Ovary (tissue), 9 donors: ENCODE data around the gene WNT2. TPM values are rescaled to one million over a fixed set of nuclear protein-coding genes. Genes with fewer than 3 reads are reported as not detected.

Source experiments
- DNase-seq, 5 donors: peaks; one replicate each; pipeline ENCODE4 v3.0.0-alpha.2; 2019 to 2020
- H3K27ac ChIP-seq, 2 donors: fragments of 200-600 bp; one replicate each; pipeline versions ENCODE4 v1.5.1 to v1.8.0; 2019 to 2022
- H3K27me3 ChIP-seq: fragments of 200-600 bp; one replicate; pipeline ENCODE4 v1.8.0; 2022
- H3K36me3 ChIP-seq: fragments of 200-600 bp; sonication (generic); one replicate; pipeline ENCODE4 v1.5.1; 2019
- H3K4me1 ChIP-seq: one replicate; pipeline ENCODE4 v1.8.1; 2013; ENCODE audit warnings: mild to moderate bottlenecking, moderate library complexity; ENCODE audit not compliant: insufficient read depth
- H3K4me3 ChIP-seq: fragments of 200-600 bp; sonication (generic); one replicate; pipeline ENCODE4 v1.5.1; 2017
- H3K9me3 ChIP-seq, 2 donors: fragments of 200-600 bp in 1 of 2; sonication (generic) in 1 of 2; one replicate each; pipeline versions ENCODE4 v1.5.1 to v1.8.1; 2013 to 2019; ENCODE audit warnings: mild to moderate bottlenecking in 1 of 2, moderate library complexity in 1 of 2
- EP300 ChIP-seq: sonication (generic); formaldehyde crosslinking; IDR thresholded peaks from one replicate; pipeline ENCODE4 v1.6.1; 2017; ENCODE audit warnings: antibody characterized with exemption
- POLR2A ChIP-seq: fragments of 450-650 bp; IDR thresholded peaks from one replicate; pipeline ENCODE4 v1.6.1; 2017; ENCODE audit warnings: antibody characterized with exemption, mild to moderate bottlenecking, moderate library complexity
- WGBS, 3 donors: extraction: QIAGEN DNeasy Blood & Tissue Kit in 1 of 3; methylation state at CpG; one replicate each; pipeline versions ENCODE4 v1.1.5 to v1.1.7; 2013 to 2017; 5-methylcytosine and 5-hydroxymethylcytosine counted together
- intact Hi-C, 4 donors: fragments of 100-400 bp; cut with DNase I; formaldehyde crosslinking; loops; one replicate each; pipeline versions ENCODE4 v1.11.0 to v1.15.1; 2022 to 2023
- polyA plus RNA-seq, 2 donors: library from polyadenylated mRNA; stranded (reverse); fragments of 200-250 nt in 1 of 2; fragments of 350-450 nt in 1 of 2; fragmentation: Illumina TruSeq in 1 of 2; extraction: RNeasy Lipid Tissue Mini Kit (QIAGEN cat#74804) in 1 of 2; gene quantifications; one replicate each; pipeline ENCODE4 v1.2.3, GENCODE V29; 2013 to 2014
- total RNA-seq, 7 donors: library from RNA; depleted of rRNA in 2 of 7; stranded (reverse); fragments of >200 nt in 2 of 7; fragmentation: NEBNext Ultra II Directional in 3 of 7; extraction: Animal tissue kit (Norgen Biotek cat#: 25700) in 3 of 7; gene quantifications; one replicate each; pipeline versions ENCODE4 v1.1.0 to v1.2.4, GENCODE V29; 2016 to 2023
- TF ChIP-seq, protein P1 (sequence below), 3 donors: fragments of 450-650 bp in 2 of 3; fragments of 200-600 bp in 1 of 3; IDR thresholded peaks; one replicate each; pipeline versions ENCODE4 v1.5.1 to v1.8.0; 2016 to 2022; ENCODE audit warnings: antibody characterized with exemption in 3 of 3, mild to moderate bottlenecking in 1 of 3
- donor health status: DM: no; HTN: no; CAD: no; lungs with moderate emphysema.
- donor health status: DM: no; HTN: no; CAD: no.
- donor health status: Bipolar disorder and iron deficiency.
- donor health status: DM: yes; HTN: yes; CAD: no.
- donor health status: DM: no; HTN: no; CAD: no.
- donor health status: DM: yes; HTN: yes; CAD: no.

WNT2 gene
- total and polyA plus RNA-seq, 9 donors: 0.17 to 2.1 (median 0.45) TPM; not detected in 2

DNA sequence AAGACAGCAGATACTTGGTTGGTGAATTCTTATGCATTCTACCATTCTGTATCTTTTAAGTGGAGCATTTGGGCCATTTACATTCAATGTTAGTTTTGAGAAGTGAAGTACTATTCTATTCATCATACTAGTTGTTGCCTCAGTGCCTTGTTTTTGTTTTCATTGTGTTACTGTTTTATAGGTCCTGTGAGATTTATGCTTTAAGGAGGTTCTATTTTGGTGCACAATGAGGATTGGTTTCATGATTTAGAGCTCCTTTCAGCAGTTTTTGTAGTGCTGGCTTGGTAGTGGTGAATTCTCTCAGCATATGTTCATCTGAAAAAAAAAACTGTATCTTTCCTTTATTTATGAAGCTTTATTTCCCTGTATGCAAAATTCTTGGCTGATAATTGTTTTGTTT is 23.3 kb upstream of the WNT2 start:
- Histone ChIP-seq H3K27me3 (no peaks in the 10 kb centered on the region), H3K4me3 (no peak overlapping the region), H3K4me1 (no peaks in the 10 kb centered on the region), H3K27ac (no peak overlapping the region), H3K9me3 (no peaks in the 10 kb centered on the region), H3K36me3 (no peaks in the 10 kb centered on the region)
- intact Hi-C loops: no loop called here
- TF ChIP-seq POLR2A (no peak), EP300 (no peak)
- TF ChIP-seq, protein P1, sequence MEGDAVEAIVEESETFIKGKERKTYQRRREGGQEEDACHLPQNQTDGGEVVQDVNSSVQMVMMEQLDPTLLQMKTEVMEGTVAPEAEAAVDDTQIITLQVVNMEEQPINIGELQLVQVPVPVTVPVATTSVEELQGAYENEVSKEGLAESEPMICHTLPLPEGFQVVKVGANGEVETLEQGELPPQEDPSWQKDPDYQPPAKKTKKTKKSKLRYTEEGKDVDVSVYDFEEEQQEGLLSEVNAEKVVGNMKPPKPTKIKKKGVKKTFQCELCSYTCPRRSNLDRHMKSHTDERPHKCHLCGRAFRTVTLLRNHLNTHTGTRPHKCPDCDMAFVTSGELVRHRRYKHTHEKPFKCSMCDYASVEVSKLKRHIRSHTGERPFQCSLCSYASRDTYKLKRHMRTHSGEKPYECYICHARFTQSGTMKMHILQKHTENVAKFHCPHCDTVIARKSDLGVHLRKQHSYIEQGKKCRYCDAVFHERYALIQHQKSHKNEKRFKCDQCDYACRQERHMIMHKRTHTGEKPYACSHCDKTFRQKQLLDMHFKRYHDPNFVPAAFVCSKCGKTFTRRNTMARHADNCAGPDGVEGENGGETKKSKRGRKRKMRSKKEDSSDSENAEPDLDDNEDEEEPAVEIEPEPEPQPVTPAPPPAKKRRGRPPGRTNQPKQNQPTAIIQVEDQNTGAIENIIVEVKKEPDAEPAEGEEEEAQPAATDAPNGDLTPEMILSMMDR (IDR thresholded peaks at IDR 0.05): no peak
- no peak for DNase-seq

DNA sequence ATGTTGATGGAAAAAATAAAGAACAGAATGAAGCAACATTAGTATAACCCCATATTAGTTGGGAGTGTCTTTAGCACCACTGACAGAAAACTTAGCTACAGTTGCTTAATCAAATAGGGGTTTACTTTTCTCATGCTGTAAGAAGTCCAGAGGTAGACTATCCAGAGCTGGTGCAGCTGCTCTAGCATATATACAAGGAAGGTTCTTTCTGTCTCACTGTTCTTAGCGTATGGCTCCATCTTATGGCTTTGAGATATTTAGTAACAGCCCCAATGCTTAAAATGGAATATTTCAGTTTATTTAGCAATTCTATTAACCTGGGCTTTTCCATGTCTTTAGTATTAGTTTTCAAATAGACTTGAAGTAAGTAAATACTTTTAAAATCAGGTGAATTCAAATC is 15.2 kb upstream of the WNT2 start:
- TF ChIP-seq, protein P1 (IDR thresholded peaks at IDR 0.05): no peak
- TF ChIP-seq POLR2A (no peak), EP300 (no peak)
- Histone ChIP-seq H3K36me3 (no peaks in the 10 kb centered on the region), H3K4me3 (no peak overlapping the region), H3K4me1 (no peaks in the 10 kb centered on the region), H3K9me3 (no peaks in the 10 kb centered on the region), H3K27me3 (no peaks in the 10 kb centered on the region), H3K27ac (no peak overlapping the region)
- intact Hi-C loops: no loop called here
- no peak for DNase-seq
- WGBS, 3 donors: 57 to 73% (median 72%) methylated on average over 1 of the region's 1 CpG

DNA sequence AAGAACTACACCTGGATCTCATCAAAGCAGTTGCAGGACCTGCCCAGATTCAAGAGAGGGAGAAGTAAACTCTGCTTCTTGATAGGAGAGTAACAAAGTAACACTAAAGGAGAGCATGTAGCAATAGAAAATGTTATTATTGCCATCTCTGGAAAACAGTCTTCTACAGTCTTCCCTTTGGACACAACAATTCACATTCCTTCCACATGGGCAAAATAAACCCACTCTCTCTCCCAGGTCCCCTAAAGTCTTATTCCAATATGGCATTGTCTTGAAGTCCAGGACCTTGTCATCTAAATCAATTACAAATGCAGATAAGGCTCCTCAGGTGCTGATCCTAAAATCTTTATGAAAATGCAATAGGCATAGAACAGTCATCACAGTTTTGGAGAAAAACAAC is 10.3 kb upstream of the WNT2 start:
- intact Hi-C loops: no loop called here
- no peaks in the 10 kb centered on the region for H3K36me3 ChIP-seq
- no peak overlapping the region for H3K27ac ChIP-seq

DNA sequence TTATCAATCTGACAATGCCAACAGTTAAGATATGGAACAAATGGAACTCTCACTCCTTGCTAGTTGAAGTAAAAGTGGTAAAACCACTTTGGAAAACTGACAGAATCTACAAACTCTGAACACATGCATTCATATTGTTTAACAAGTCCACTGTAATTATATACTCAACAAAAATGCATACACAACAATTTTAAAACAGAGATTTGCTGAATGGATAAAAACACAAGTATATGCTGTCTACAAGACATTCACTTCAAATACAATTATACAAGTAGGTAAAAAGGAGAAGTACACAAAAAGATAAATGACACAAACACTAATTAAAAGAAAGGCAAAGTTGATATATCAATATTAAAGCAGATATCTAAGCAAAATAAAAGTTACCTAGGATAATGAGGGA is 9.2 kb upstream of the WNT2 start:
- DNase-seq: no peak
- Histone ChIP-seq H3K4me3 (no peak overlapping the region), H3K27me3 (no peaks in the 10 kb centered on the region), H3K36me3 (no peaks in the 10 kb centered on the region), H3K4me1 (no peaks in the 10 kb centered on the region), H3K9me3 (no peaks in the 10 kb centered on the region), H3K27ac (no peak overlapping the region)
- TF ChIP-seq POLR2A (no peak), EP300 (no peak)
- TF ChIP-seq, protein P1 (IDR thresholded peaks at IDR 0.05): no peak
- intact Hi-C loops: no loop called here

More for the DNA sequence above, 10.3 kb upstream of the WNT2 start:
- Histone ChIP-seq H3K4me1 (no peaks in the 10 kb centered on the region), H3K4me3 (no peak overlapping the region), H3K9me3 (no peaks in the 10 kb centered on the region), H3K27me3 (no peaks in the 10 kb centered on the region)
- TF ChIP-seq EP300 (no peak), POLR2A (no peak)
- TF ChIP-seq, protein P1 (IDR thresholded peaks at IDR 0.05): no peak
- DNase-seq: no peak

DNA sequence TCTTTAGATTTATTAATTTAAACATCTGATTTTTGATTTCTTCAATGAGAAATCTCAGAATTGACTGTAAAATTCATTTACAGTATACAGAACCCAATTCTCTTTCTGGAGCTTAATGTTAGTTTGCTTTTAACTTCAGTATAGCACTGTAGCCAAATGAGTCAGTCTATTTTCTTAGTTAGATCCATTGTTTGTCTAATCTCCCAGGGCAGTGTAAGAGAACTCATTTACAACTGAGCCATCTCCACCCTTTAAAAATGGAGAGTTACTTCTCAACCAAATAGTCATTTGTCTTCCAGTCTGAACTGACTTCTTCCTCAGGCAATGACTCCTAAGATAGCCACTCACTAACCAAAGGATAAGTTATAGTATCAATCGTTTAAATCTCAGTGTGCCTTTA is 3.0 kb upstream of the WNT2 start:
- intact Hi-C loops: no loop called here

More for the DNA sequence above, 3.0 kb upstream of the WNT2 start:
- no peaks in the 10 kb centered on the region for H3K36me3 ChIP-seq
- H3K4me1 ChIP-seq: peaks cover 6% of the 10 kb centered on the region
- no peak overlapping the region for H3K4me3 ChIP-seq
- no peak overlapping the region for H3K27ac ChIP-seq
- DNase-seq: no peak
- H3K27me3 ChIP-seq: no peaks in the 10 kb centered on the region
- WGBS, 3 donors: 58 to 74% (median 69%) methylated on average over 1 of the region's 1 CpG
- TF ChIP-seq, protein P1 (IDR thresholded peaks at IDR 0.05): no peak
- no peak for TF ChIP-seq POLR2A
- TF ChIP-seq EP300: no peak
- H3K9me3 ChIP-seq: no peaks in the 10 kb centered on the region
